Stimulated activated CD4-positive, alpha-beta T cell treated with anti-CD3 and anti-CD28 coated beads, Interleukin-12 subunit alpha, Interleukin-12 subunit beta, amount 100 ng/mL, for 24 hours (primary cell): Measurements from ENCODE around the gene MPDZ.

Source experiments
- DNase-seq, 2 experiments: peaks; one replicate each; pipeline ENCODE4 v3.0.0-alpha.2; 2020; ENCODE audit warnings: low read depth in 2 of 2

Gene MPDZ

DNA sequence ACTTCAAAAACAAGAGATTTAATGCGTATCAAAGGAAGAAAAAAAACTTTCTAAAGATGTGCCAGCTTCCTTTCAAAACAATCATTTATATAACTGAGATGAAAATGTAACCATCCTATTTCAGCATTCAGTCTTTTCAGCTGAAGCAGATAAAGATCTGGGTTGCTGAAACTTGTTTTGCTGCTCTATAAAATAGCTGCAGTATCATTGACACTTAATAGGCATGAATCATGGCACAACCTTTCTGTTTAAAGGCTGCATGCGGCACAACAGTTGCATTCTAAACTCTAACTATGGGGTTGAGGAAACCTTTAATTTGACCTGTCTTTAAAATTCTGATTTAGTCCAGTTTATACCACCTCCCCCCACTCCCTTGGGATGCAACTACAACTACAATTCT lies 196.7 kb downstream of the MPDZ start:
- DNase-seq: no peak

DNA sequence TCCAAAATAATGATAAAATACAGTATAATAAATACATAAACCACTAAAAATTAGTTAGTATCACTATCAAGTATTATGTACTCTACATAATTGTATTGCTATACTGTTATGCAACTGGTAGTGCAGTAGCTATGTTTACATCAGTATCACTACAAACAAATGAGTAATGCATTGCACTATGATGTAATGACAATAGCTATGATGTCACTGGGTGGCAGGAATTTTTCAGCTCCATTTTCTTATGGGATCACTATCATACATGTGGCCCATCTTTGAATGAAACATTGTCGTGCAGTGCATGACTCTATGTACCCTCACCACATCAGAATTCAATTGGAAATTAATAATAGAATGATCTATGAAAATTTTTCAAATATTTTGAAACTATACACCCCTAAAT lies 201.3 kb downstream of the MPDZ start:
- DNase-seq: no peak

DNA sequence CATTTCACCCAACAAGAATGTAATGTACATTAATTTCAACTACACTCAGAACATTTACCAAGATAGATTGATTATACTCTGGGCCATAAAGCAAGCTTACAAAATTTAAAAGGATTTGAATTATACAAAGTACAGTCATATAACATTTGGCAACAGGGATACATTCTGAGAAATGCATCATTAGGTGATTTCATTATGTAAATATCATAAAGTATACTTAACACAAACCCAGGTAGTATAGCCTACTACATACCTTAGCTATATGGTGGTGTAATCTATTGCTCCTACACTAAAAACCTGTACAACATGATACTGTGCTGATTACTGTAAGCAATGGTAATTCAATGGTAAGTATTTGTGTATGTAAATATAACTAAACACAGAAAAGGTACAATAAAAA lies 202.9 kb downstream of the MPDZ start:
- DNase-seq: no peak

DNA sequence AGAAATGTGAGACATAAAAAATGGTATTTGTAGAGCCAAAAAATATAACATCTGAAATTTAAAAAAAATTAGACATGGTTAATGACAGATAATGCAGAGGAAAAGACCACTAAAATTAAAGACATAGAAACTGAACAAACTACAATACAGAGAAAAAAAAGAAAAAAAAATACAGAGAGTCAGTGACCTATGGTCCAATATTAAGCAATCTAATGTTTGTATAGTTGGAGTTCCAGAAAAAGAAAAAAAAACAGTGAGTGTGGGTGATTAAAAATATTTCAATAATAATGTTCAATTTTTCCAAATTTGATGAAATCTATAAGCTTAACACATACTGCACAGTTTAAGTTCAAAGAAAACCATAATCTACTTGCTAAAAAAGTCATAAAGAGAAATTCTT lies 207.6 kb downstream of the MPDZ start:
- no peak for DNase-seq

DNA sequence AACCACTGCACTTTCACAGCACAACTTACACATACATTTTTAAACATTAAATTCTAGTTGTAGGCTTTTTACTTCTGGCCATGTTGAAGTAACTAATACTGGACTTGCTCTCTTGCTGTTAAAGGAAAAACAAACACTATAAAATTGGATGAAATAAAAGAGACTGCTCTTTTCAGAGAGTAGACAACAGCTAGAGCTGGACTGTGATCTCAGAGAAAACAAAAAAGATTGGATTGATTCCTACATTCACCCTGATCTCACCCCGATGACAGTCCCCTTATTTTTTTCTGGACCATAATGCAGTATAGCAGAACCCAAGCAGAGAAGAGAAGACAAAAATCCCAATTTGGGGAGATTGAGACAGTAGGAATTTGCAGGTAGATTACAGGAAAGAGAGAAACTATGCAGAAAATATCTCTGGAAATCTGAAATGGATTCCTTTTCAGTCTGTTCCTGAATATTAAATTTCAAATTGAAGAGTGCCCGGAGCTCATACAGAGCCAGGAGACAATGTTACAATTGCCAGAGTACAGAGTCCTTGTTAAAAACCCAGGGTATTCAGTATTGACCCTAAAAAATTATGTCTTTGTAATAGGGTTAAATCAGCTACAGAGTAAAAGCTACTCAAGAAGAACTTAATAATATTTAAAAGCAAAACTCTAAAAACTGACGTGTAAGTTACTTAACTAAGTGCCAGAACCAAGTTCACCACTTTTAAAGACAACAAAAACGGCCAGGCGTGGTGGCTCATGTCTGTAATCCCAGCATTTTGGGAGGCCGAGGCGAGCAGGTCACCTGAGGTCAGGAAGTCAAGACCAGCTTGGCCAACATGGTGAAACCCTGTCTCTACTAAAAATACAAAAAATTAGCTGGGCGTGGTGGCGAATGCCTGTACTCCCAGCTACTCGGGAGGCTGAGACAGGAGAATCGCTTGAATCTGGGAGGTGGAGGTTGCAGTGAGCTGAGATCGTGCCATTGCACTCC lies 208.6 kb downstream of the MPDZ start:
- no peak for DNase-seq

DNA sequence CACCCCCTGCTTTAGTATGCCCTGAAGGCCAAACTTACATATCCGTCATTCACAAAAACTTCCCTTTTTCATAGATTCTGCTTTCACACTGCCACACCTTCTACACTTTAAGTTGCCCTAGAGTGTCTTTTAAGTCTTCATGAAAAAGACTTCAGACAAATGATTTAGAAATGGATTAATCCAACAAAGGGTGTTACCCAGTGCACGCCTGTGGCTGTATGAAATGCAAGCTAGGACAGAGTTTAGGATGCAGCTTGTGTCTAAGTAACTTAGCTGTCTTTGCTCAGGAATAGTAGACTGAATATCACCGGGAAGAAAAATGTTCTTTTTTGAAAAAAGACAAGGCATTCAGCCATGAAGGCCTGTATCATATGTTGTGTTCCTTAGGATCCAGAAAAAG lies 210.0 kb downstream of the MPDZ start:
- DNase-seq: no peak

DNA sequence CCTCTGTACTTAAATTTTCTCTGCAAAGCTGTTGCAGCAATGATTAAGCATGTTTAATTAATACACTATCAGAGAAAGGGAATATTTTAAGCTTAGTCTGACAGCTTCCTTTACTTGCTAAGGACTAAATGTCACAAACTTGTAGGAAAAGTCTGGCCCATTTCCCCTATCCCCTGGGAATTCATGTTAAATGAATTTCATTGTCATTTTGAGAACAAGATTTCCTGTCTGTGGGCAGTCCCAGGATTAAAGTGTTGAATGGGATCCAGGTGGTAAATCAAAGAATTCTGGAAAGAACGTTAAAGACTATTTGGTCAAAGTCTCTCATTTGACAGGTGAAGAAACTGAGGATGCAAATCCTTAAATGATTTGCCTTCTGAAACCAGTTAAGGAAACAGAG lies 214.8 kb downstream of the MPDZ start:
- no peak for DNase-seq

DNA sequence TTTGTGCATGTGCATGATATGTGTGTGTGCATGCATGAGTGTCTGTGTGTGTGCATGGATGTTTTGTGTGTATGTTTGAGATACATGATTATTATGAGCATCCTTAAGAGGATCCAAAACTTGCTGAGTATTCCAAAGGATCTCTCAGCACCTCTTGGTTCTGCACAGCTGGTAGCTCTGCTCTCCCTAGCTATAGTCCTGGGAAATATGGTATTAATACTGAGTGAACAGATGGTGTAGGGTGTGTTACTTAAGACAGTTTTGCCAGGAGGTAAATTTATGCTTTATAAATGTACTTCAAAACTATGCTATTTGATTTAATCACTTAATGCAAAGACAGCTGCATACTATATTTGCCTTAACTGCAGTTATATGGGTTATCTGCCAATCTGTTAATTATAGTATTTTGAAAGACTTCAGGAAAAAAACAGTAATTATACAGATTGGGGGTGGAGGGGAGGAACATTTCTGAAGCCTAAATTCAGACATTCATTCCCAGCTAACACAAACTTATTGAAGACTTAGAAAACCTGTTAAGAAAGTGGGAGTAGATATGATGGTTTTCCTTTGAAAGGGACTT lies 215.5 kb downstream of the MPDZ start:
- DNase-seq: no peak

DNA sequence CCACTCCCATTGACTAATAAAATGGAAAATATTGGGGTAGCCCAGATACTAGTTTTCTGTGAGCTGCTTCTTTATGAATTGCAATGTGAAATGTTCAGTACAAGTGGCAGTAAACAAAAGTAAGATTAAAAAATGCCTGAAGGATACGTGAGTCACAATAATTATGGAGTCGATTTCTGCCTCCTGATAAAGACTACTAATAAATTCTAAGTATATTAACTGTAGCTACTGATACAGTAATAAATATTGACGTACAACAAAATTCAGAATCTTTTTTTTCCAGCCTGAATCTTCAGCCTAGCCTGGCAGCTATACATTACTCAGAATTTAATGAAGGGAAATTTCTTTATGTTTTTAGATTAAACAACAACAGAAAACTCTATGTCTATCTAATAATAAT lies 218.1 kb downstream of the MPDZ start:
- DNase-seq: no peak
